Loucy (cell line): Measurements from ENCODE around the gene FAM193A.

Experiments
- EZH2phosphoT487 ChIP-seq: fragments of 200-600 bp; IDR thresholded peaks from 2 replicates; pipeline ENCODE4 v1.6.1; 2018; ENCODE audit warnings: antibody characterized with exemption, mild to moderate bottlenecking, moderate library complexity, borderline replicate concordance
- TF ChIP-seq, protein P1 (sequence below): fragments of 200-600 bp; sonication (generic); conservative IDR thresholded peaks from 2 replicates; pipeline ENCODE4 v1.5.1; 2014; ENCODE audit warnings: mild to moderate bottlenecking, antibody characterized with exemption, low read length

DNA sequence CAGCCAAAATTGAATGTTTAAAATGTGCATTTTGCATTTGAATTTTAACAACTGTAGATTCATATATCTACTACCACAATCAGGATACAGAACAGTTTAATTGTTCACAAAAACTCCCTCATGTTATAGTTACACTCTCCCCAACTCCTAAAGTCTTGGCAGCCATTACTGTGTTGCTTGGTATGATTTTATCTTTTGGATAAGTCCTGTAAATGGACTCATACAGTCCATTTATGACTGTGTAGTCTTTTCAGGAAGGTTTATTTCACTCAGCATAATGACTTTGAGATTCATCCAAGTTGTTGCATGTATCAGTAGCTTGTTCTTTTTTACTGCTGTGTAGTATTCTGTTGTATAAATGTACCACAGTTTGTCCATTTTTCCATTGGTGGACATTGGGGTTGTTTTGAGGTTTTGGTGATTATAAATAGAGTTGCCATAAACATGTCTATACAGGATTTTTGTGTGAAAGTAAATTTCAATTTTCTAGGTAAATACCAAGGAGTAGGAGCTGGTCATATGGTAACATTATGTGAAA lies 9.9 kb downstream of the FAM193A start:
- TF ChIP-seq, protein P1, sequence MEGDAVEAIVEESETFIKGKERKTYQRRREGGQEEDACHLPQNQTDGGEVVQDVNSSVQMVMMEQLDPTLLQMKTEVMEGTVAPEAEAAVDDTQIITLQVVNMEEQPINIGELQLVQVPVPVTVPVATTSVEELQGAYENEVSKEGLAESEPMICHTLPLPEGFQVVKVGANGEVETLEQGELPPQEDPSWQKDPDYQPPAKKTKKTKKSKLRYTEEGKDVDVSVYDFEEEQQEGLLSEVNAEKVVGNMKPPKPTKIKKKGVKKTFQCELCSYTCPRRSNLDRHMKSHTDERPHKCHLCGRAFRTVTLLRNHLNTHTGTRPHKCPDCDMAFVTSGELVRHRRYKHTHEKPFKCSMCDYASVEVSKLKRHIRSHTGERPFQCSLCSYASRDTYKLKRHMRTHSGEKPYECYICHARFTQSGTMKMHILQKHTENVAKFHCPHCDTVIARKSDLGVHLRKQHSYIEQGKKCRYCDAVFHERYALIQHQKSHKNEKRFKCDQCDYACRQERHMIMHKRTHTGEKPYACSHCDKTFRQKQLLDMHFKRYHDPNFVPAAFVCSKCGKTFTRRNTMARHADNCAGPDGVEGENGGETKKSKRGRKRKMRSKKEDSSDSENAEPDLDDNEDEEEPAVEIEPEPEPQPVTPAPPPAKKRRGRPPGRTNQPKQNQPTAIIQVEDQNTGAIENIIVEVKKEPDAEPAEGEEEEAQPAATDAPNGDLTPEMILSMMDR: no peak
- no peak for TF ChIP-seq EZH2phosphoT487
